Suprapubic skin (tissue), 4 donors: Measurements from ENCODE around the gene DDTL. TPM values are rescaled to one million over a fixed set of nuclear protein-coding genes. Genes with fewer than 3 reads are reported as not detected.

Experiments used
- DNase-seq, 2 donors: peaks; one replicate each; pipeline ENCODE4 v3.0.0-alpha.2; 2019; ENCODE audit warnings: low spot score in 2 of 2
- H3K27ac ChIP-seq: fragments of 200-600 bp; sonication (generic); one replicate; pipeline ENCODE4 v1.5.1; 2019
- H3K27me3 ChIP-seq: fragments of 200-600 bp; sonication (generic); one replicate; pipeline ENCODE4 v1.5.1; 2019
- H3K36me3 ChIP-seq: fragments of 200-600 bp; sonication (generic); one replicate; pipeline ENCODE4 v1.5.1; 2019
- H3K4me1 ChIP-seq: fragments of 200-600 bp; sonication (generic); one replicate; pipeline ENCODE4 v1.5.1; 2019
- H3K4me3 ChIP-seq: fragments of 200-600 bp; sonication (generic); one replicate; pipeline ENCODE4 v1.5.1; 2019; ENCODE audit warnings: mild to moderate bottlenecking
- H3K9me3 ChIP-seq: fragments of 200-600 bp; sonication (generic); one replicate; pipeline ENCODE4 v1.5.1; 2019
- EP300 ChIP-seq: sonication (generic); formaldehyde crosslinking; IDR thresholded peaks from one replicate; pipeline ENCODE4 v1.6.1; 2017; ENCODE audit warnings: antibody characterized with exemption
- POLR2A ChIP-seq, 2 donors: fragments of 450-650 bp; IDR thresholded peaks; one replicate each; pipeline ENCODE4 v1.6.1; 2017; ENCODE audit warnings: antibody characterized with exemption in 2 of 2, mild to moderate bottlenecking in 2 of 2, moderate library complexity in 2 of 2
- POLR2AphosphoS5 ChIP-seq, 3 donors: sonication (generic); formaldehyde crosslinking; IDR thresholded peaks; one replicate each; pipeline ENCODE4 v1.6.1; 2017; ENCODE audit warnings: antibody characterized with exemption in 3 of 3
- WGBS: methylation state at CpG from one replicate; pipeline ENCODE4 v1.1.5; 2018; 5-methylcytosine and 5-hydroxymethylcytosine counted together
- total RNA-seq, 4 donors: library from RNA; depleted of rRNA; stranded (reverse); fragments of >200 nt; gene quantifications; one replicate each; pipeline ENCODE4 v1.1.0, GENCODE V29; 2016
- TF ChIP-seq, protein P1 (sequence below), 2 donors: fragments of 200-600 bp in 1 of 2; fragments of 450-650 bp in 1 of 2; sonication (generic) in 1 of 2; IDR thresholded peaks; one replicate each; pipeline ENCODE4 v1.5.1; 2016 to 2019; ENCODE audit warnings: antibody characterized with exemption in 2 of 2, mild to moderate bottlenecking in 1 of 2, moderate library complexity in 1 of 2

DDTL gene
- total RNA-seq, 4 donors from 2014 or later = 1.5 to 2.0 (median 2.0) TPM; not detected in 1

DNA sequence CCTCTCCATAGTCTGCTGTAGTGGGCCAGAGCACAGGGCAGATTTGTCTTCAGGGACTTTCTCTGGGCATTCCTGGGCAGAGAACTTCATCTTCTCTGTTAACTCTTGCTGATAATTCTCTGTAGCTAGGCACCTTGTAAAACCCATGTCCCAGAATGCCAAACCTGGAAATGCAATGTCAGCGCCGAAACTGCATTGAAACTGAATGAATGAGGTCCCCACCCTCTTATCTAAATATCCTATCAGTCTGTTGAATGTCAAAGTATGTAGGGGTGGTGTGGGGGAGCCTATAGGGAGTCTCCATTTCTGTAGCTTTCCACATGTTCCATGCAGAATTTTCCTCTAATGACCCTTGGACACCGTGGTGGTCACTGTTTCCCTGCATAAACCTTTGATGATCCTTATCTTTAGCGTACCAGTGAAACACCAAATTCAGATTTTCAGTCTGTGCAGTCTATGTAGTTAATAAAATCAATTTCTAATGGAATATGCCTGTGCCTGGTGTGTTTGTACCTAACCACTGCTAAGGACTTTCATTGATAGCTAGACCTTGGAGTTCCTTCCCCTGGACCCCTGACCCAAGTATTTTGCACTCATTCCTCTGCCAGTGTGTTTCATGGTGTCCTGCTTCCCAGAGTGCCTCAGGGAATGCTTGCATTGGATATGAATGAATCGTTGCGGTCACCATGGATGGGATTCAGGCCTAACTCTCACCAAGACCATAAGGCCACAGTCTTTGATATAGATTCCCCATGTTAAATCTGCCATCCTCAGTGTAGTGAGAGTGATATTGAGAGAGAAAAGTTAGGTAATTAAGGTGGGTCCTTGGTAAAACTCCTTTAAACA is 41.9 kb downstream of the DDTL start:
- Histone ChIP-seq H3K27ac (no peak overlapping the region), H3K4me1 (peaks cover 14% of the 10 kb centered on the region), H3K36me3 (no peaks in the 10 kb centered on the region), H3K27me3 (no peaks in the 10 kb centered on the region), H3K4me3 (no peak overlapping the region), H3K9me3 (no peaks in the 10 kb centered on the region)
- TF ChIP-seq EP300 = no peak
- no peak for TF ChIP-seq POLR2AphosphoS5 (IDR thresholded peaks at IDR 0.05)
- TF ChIP-seq, protein P1, sequence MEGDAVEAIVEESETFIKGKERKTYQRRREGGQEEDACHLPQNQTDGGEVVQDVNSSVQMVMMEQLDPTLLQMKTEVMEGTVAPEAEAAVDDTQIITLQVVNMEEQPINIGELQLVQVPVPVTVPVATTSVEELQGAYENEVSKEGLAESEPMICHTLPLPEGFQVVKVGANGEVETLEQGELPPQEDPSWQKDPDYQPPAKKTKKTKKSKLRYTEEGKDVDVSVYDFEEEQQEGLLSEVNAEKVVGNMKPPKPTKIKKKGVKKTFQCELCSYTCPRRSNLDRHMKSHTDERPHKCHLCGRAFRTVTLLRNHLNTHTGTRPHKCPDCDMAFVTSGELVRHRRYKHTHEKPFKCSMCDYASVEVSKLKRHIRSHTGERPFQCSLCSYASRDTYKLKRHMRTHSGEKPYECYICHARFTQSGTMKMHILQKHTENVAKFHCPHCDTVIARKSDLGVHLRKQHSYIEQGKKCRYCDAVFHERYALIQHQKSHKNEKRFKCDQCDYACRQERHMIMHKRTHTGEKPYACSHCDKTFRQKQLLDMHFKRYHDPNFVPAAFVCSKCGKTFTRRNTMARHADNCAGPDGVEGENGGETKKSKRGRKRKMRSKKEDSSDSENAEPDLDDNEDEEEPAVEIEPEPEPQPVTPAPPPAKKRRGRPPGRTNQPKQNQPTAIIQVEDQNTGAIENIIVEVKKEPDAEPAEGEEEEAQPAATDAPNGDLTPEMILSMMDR (IDR thresholded peaks at IDR 0.05) = no peak
- TF ChIP-seq POLR2A (IDR thresholded peaks at IDR 0.05) = no peak
- 85% methylated on average over 6 of the region's 6 CpGs for WGBS
- no peak for DNase-seq

DNA sequence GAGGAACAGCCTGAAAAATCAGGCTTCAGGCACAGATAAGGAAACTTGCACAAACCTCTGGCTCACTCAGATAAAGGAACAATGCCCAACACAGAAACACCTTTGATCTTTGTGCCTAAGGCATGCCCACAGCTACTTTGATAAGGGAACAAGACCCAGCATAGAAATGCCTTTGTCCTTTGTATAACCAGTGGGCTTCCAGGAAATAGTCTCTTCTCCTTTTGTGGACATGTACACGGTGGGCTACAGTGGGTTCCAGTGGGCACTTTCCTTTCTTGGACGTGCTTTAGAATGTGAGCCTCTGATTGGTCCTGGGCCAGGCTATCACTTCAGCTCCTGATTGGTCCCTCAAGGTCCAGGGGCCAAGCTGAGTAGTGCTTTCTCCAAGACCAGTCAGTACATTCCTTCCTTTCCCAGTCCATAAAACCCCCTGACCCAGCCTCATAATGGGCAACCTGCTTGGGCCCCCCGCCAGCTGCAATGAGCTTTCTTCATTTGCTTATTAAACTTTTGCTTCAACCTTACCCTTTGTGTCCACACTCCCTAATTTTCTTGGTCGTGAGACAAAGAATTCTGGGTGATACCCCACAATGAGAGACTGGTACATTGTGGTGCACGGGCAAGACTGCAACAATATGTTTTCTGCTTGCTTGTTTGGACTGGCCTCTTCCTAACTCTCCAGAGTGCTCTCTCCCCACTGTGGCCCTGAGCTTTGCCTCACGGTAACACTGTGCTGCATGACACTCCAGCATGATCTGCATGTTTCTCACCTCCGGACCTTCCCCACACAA is 42.7 kb downstream of the DDTL start:
- TF ChIP-seq EP300 = no peak
- TF ChIP-seq, protein P1 (IDR thresholded peaks at IDR 0.05) = no peak
- TF ChIP-seq POLR2A (IDR thresholded peaks at IDR 0.05) = no peak
- TF ChIP-seq POLR2AphosphoS5 (IDR thresholded peaks at IDR 0.05) = no peak
- no peak overlapping the region for H3K4me3 ChIP-seq
- 89% methylated on average over 7 of the region's 7 CpGs for WGBS

DNA sequence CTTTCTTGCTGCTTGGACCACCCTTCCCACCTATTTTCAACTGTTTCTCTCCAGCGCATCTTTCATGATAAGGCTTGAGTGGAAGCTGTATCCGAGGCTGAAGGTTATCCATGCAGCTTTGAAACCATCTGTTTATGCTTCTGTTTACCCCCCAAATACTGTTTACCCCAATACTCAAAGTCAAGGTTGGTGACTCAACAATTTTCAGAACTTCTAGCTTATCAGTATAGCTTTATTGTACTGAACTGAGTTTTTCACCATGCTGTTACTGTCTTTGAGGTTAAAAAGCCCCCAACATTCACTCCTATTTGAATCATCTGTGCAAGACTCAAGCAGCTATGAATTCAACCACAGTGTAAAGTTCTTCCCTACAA is 43.3 kb downstream of the DDTL start:
- 93% methylated on average over 2 of the region's 2 CpGs for WGBS
- Histone ChIP-seq H3K9me3 (no peaks in the 10 kb centered on the region), H3K4me1 (peaks cover 14% of the 10 kb centered on the region), H3K27ac (no peak overlapping the region), H3K36me3 (no peaks in the 10 kb centered on the region), H3K27me3 (no peaks in the 10 kb centered on the region), H3K4me3 (no peak overlapping the region)
- DNase-seq = no peak
- TF ChIP-seq EP300 = no peak
- no peak for TF ChIP-seq POLR2AphosphoS5 (IDR thresholded peaks at IDR 0.05)
- TF ChIP-seq, protein P1 (IDR thresholded peaks at IDR 0.05) = no peak
- TF ChIP-seq POLR2A (IDR thresholded peaks at IDR 0.05) = no peak

More for the DNA sequence above, 42.7 kb downstream of the DDTL start:
- peaks cover 14% of the 10 kb centered on the region for H3K4me1 ChIP-seq
- no peak overlapping the region for H3K27ac ChIP-seq
- H3K9me3 ChIP-seq = no peaks in the 10 kb centered on the region
- no peaks in the 10 kb centered on the region for H3K36me3 ChIP-seq
- no peak for DNase-seq
- no peaks in the 10 kb centered on the region for H3K27me3 ChIP-seq

DNA sequence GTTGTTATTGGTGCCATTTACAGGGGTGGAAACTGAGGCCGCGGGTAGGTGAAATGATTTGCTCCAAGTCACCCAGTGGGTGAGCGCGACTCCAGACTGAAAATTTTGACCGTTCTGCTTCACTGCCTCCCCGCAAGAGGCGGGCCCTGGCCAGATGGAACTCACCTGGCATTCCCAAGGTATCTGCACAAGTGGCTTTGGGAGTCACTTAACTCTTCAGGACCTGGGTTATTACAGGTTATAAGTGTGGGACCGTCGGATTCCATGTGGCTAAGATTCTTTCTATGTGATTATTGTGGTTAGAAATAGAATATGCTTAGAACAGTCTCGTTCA is 45.0 kb downstream of the DDTL start:
- H3K27me3 ChIP-seq = no peaks in the 10 kb centered on the region
- peaks cover 14% of the 10 kb centered on the region for H3K4me1 ChIP-seq
- peak overlapping the region; percentile 51 for H3K27ac ChIP-seq
- TF ChIP-seq EP300 = no peak
- TF ChIP-seq POLR2A (IDR thresholded peaks at IDR 0.05) = no peak
- TF ChIP-seq, protein P1 (IDR thresholded peaks at IDR 0.05) = no peak
- TF ChIP-seq POLR2AphosphoS5 (IDR thresholded peaks at IDR 0.05) = no peak
- DNase-seq = no peak
- H3K36me3 ChIP-seq = no peaks in the 10 kb centered on the region
- peak overlapping the region; percentile 59 for H3K4me3 ChIP-seq
- no peaks in the 10 kb centered on the region for H3K9me3 ChIP-seq
- WGBS = 0% methylated on average over 10 of the region's 10 CpGs

DNA sequence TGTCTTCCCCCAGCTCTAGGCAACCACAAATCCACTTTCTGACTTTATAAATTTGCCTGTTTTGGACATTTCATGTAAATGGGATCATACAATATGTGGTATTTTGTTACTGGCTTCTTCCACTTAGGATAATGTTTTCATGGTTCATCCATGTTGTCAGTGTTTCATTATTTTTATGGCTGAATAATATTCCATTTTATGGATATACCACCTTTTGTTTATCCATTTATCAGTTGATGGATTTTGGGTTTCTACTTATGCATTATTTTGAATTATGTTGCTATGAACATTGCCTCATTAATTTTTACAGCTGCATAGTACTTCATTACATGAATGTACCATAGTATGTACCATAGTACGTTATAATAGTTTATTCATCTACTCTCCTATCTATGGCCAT is 49.5 kb downstream of the DDTL start:
- TF ChIP-seq POLR2AphosphoS5 (IDR thresholded peaks at IDR 0.05) (no peak), EP300 (no peak), POLR2A (IDR thresholded peaks at IDR 0.05) (no peak)
- TF ChIP-seq, protein P1 (IDR thresholded peaks at IDR 0.05) = no peak
- 91% methylated on average over 1 of the region's 1 CpG for WGBS
- H3K27me3 ChIP-seq = no peaks in the 10 kb centered on the region
- peaks cover 14% of the 10 kb centered on the region for H3K4me1 ChIP-seq
- no peak overlapping the region for H3K4me3 ChIP-seq
- DNase-seq = no peak
- peaks cover 4% of the 10 kb centered on the region for H3K36me3 ChIP-seq
- H3K27ac ChIP-seq = no peak overlapping the region
- H3K9me3 ChIP-seq = no peaks in the 10 kb centered on the region
